Erythroblast (primary cell): ENCODE results near the gene LMTK3.

Source experiments
- GATA1 ChIP-seq: IDR thresholded peaks from 2 replicates; pipeline ENCODE4 v1.6.1; 2011; ENCODE audit warnings: low read depth, mild to moderate bottlenecking, control low read depth, low read length, moderate library complexity
- POLR2A ChIP-seq: IDR thresholded peaks from 2 replicates; pipeline ENCODE4 v1.6.1; 2011; ENCODE audit warnings: mild to moderate bottlenecking, low read length

DNA sequence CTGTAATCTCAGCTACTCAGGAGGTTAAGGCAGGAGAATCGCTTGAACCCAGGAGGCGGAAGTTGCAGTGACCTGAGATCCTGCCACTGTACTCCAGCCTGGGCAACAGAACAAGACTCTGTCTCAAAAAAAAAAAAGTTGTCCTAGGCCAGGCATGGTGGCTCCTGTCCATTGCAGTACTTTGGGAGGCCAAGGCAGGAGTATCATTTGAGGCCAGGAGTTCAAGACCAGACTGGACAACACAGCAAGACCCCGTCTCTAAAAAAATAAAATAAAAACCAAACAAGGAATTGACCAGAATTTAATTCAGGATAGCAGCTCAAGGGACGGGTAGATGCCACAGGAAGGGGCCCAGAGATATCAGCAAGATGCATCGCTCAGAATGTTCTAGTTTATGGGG is 45.2 kb upstream of the LMTK3 start:
- no peak for TF ChIP-seq POLR2A
- TF ChIP-seq GATA1, result no peak
